ENCODE data around the gene APBA2.
"Not testable (repeated sequence)": the region's sequence is repeated elsewhere in the genome, so short reads cannot be mapped to it uniquely, and the experiment has no call there.

Gene APBA2

GRCh38 chr15:29142129-29142747 is 256.5 kb downstream of the APBA2 start:
- no peak for DNase-seq

DNA sequence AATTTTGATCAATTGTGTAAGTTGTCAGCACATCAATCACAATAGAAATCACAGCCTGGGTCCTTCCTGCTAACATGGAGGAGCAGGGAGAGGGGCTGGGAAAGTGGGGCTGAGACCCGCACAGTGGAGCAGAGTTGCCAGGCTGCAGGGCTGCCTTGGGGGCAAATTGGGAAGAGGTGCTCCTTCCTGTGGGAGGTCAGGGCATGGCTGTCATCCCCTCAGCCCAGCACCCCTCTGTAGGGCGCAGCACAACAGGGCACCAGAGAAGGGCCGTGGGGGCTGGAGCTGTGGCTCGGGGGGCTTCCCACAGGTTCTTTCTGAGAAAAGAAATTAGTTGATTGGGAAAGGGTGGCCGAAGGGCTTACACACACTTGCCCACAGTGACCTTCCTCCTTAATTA is 257.5 kb downstream of the APBA2 start:
- no peak for DNase-seq

DNA sequence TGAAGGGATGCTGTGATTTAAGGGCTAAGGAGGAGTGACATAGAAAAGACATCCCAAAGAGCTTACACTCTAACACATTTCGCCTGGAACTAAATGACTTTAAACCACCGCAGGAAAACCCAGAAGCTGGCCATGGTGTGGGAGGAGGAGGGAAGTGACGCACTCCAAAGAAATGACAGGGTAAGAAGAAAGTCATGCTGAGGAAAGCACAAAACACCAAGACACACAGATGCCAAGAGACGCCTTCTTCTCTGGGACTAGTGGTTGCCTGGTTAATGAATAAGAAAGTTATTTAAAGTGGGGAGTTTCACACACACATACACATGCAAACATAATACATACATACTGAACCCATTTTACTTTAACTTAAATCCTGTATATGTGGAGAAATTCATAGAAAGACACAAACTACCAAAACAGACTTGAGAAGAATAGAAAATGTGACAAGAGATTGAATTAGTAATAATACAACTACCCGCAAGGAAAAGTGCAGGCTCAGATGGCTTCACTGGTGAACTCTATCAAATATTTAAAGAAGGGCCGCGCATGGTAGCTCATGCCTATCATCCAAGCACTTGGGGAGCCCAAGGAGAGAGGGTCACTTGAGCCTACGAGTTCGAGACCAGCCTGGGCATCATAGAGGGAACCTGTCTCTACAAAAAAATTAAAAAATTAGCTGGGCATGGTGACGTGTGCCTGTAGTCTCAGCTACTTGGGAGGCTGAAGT is 258.3 kb downstream of the APBA2 start:
- DNase-seq = no peak

- DNase-seq = no peak
These were observed 263.9 kb downstream of the APBA2 start for GRCh38 chr15:29149738-29150075.

- DNase-seq = no peak
These were observed 265.0 kb downstream of the APBA2 start for GRCh38 chr15:29150515-29151483.

- no peak for DNase-seq
These were observed 265.7 kb downstream of the APBA2 start for GRCh38 chr15:29151484-29151857.

DNA sequence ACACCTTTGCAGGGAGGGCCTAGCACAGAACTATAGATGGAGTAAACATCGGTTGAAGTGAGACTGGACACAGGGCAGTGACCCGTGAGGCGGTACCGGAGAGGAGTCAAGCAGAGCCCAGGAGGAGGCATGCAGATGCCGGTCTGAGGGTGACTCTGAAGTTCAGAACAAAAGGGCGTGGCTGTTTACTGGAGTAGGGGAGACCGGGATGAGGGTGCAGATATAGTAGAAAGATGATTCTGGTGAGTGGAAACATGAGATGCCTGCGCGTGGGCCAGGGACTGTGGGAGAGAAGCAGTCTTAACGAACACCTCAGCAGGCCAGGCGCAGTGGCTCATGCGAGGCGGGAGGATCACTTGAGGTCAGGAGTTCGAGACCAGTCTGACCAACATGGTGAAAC is 270.7 kb downstream of the APBA2 start:
- DNase-seq = no peak

GRCh38 chr15:29159771-29160455 is 274.1 kb downstream of the APBA2 start:
- DNase-seq = no peak

GRCh38 chr15:29162411-29162810 is 276.6 kb downstream of the APBA2 start:
- DNase-seq = no peak

GRCh38 chr15:29167122-29167521 is 281.3 kb downstream of the APBA2 start:
- DNase-seq = not testable (repeated sequence)
